ENCODE results near the gene GNAL.

Gene GNAL

GRCh38 chr18:11761553-11761952, 72.5 kb downstream of the GNAL start:
- no peak for DNase-seq (ENCODE audit: low read depth in 2 of 2)

- no peak for DNase-seq (ENCODE audit: low read depth in 2 of 2)
These were observed 73.4 kb downstream of the GNAL start for GRCh38 chr18:11762429-11762828.

- DNase-seq (ENCODE audit: low read depth in 2 of 2): no peak
These were observed 78.3 kb downstream of the GNAL start for GRCh38 chr18:11767329-11767728.

GRCh38 chr18:11767935-11768334, 78.9 kb downstream of the GNAL start:
- DNase-seq (ENCODE audit: low read depth in 2 of 2): no peak

- DNase-seq (ENCODE audit: low read depth in 2 of 2): no peak
These were observed 86.5 kb downstream of the GNAL start for GRCh38 chr18:11775436-11776174.

GRCh38 chr18:11780042-11780441, 91.0 kb downstream of the GNAL start:
- DNase-seq (ENCODE audit: low read depth in 2 of 2): no peak

GRCh38 chr18:11783716-11784331, 94.8 kb downstream of the GNAL start:
- no peak for DNase-seq (ENCODE audit: low read depth in 2 of 2)

- DNase-seq (ENCODE audit: low read depth in 2 of 2): no peak
These were observed 95.7 kb downstream of the GNAL start for GRCh38 chr18:11784674-11785304.

- DNase-seq (ENCODE audit: low read depth in 2 of 2): no peak
These were observed 96.5 kb downstream of the GNAL start for GRCh38 chr18:11785444-11786055.

- DNase-seq (ENCODE audit: low read depth in 2 of 2): no peak
These were observed 100.8 kb downstream of the GNAL start for GRCh38 chr18:11789716-11790510.

GRCh38 chr18:11791131-11791530, 102.1 kb downstream of the GNAL start:
- DNase-seq (ENCODE audit: low read depth in 2 of 2): no peak

- DNase-seq (ENCODE audit: low read depth in 2 of 2): no peak
These were observed 103.6 kb downstream of the GNAL start for GRCh38 chr18:11792632-11793031.

GRCh38 chr18:11794195-11794594, 105.1 kb downstream of the GNAL start:
- DNase-seq (ENCODE audit: low read depth in 2 of 2): no peak

- no peak for DNase-seq (ENCODE audit: low read depth in 2 of 2)
These were observed 106.9 kb downstream of the GNAL start for GRCh38 chr18:11795916-11796315.

- no peak for DNase-seq (ENCODE audit: low read depth in 2 of 2)
These were observed 109.2 kb downstream of the GNAL start for GRCh38 chr18:11798271-11798670.

GRCh38 chr18:11799066-11799465, 110.0 kb downstream of the GNAL start:
- DNase-seq (ENCODE audit: low read depth in 2 of 2): no peak

GRCh38 chr18:11800566-11801334, 111.7 kb downstream of the GNAL start:
- no peak for DNase-seq (ENCODE audit: low read depth in 2 of 2)

GRCh38 chr18:11801573-11801972, 112.5 kb downstream of the GNAL start:
- no peak for DNase-seq (ENCODE audit: low read depth in 2 of 2)

GRCh38 chr18:11802158-11802557, 113.1 kb downstream of the GNAL start:
- DNase-seq (ENCODE audit: low read depth in 2 of 2): no peak

- DNase-seq (ENCODE audit: low read depth in 2 of 2): no peak
These were observed 113.5 kb downstream of the GNAL start for GRCh38 chr18:11802586-11802985.

GRCh38 chr18:11807233-11807632, 118.2 kb downstream of the GNAL start:
- peak in 1 of 2 experiments; percentile 4 for DNase-seq (ENCODE audit: low read depth in 2 of 2)

Data from fibroblast of skin of left quadriceps (primary cell).